ENCODE measurements around the gene ANKK1.

The ANKK1 gene

GRCh38 chr11:113448316-113448677 lies 60.7 kb downstream of the ANKK1 start:
- H3K27ac ChIP-seq, result peak overlapping the region; percentile 58
- POLR2A ChIA-PET (ENCODE audit: low non-redundant PET), result interaction anchor here (1.1 kb wide), 1 partner anchor 10 kb away, joined by 4 read pairs; no protein-coding TSS in a partner anchor
- DNase-seq (ENCODE audit: low spot score), result peak; percentile 39
- CTCF ChIA-PET, result interaction anchor here (0.6 kb wide), 1 partner anchor 29 kb away, joined by 3 read pairs; no protein-coding TSS in a partner anchor
- TF ChIP-seq, protein P1, sequence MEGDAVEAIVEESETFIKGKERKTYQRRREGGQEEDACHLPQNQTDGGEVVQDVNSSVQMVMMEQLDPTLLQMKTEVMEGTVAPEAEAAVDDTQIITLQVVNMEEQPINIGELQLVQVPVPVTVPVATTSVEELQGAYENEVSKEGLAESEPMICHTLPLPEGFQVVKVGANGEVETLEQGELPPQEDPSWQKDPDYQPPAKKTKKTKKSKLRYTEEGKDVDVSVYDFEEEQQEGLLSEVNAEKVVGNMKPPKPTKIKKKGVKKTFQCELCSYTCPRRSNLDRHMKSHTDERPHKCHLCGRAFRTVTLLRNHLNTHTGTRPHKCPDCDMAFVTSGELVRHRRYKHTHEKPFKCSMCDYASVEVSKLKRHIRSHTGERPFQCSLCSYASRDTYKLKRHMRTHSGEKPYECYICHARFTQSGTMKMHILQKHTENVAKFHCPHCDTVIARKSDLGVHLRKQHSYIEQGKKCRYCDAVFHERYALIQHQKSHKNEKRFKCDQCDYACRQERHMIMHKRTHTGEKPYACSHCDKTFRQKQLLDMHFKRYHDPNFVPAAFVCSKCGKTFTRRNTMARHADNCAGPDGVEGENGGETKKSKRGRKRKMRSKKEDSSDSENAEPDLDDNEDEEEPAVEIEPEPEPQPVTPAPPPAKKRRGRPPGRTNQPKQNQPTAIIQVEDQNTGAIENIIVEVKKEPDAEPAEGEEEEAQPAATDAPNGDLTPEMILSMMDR (conservative IDR thresholded peaks at IDR 0.05; ENCODE audit: low read depth), result no peak

- H3K27ac ChIP-seq, result no peak overlapping the region
- DNase-seq (ENCODE audit: low spot score), result no peak
- ChIA-PET CTCF (no interaction called here), POLR2A (ENCODE audit: low non-redundant PET) (no interaction called here)
- TF ChIP-seq, protein P1 (conservative IDR thresholded peaks at IDR 0.05; ENCODE audit: low read depth), result no peak
Measured at GRCh38 chr11:113449743-113450142, 62.2 kb downstream of the ANKK1 start.
